ENCODE measurements around the gene MSANTD1. TPM values are rescaled to one million over a fixed set of nuclear protein-coding genes. Genes with fewer than 3 reads are reported as not detected.

Gene MSANTD1
- total and polyA plus RNA-seq, 9 donors = 0.15 to 1.4 (median 0.87) TPM

DNA sequence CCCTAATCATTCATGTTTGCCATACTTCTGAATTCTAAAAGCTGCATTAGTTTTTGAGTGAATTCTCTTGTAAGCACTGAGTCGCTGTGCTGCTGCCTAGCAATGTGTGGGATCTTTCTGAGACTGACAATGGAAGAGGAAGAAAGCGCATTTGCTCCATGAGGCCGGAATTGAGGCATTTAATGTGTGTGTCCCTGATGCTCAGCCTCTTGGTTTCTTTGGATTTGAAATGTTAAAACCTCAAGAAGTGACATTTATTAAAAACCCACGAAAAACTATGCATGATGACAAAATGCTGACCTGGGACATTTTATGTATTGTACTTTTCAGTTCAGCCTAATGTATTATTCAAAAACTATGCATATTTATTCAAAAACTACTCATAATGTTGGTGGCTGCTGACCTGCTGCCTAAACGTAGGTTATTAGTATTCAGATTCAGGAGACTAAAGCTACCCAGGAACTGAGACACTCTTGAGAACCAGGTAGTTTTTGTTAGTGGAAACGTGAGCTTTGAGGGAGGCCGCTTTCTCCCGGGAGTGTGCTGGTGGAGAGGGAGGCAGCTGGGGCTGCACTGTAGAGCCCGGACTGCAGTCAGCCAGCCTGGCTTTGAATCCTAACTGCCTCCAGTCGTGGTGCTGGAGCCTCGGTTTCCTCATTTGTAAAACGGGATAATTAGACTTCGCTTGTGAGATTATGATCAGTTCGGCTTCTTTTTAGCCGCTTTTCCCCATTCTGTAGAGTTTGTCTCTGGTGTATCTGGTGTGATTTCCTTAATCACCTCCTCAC is 55.2 kb downstream of the MSANTD1 start:
- WGBS, 3 donors = 67 to 72% (median 67%) methylated on average over 15 of the region's 15 CpGs
- H3K36me3 ChIP-seq = no peaks in the 10 kb centered on the region
- H3K9me3 ChIP-seq = no peaks in the 10 kb centered on the region
- H3K27ac ChIP-seq = no peak overlapping the region
- DNase-seq = peak in 1 of 5 donors; percentile 12
- H3K4me1 ChIP-seq (ENCODE audit: insufficient read depth) = peaks cover 23% of the 10 kb centered on the region
- no peak overlapping the region for H3K4me3 ChIP-seq
- no peaks in the 10 kb centered on the region for H3K27me3 ChIP-seq
- TF ChIP-seq CTCF (IDR thresholded peaks at IDR 0.05) (no peak), POLR2A (IDR thresholded peaks at IDR 0.05) (no peak), EP300 (IDR thresholded peaks at IDR 0.05) (no peak)
- intact Hi-C loops (cut with DNase I) = no loop called here

GRCh38 chr4:3304831-3305609 is 56.1 kb downstream of the MSANTD1 start:
- Histone ChIP-seq H3K36me3 (no peaks in the 10 kb centered on the region), H3K27me3 (no peaks in the 10 kb centered on the region), H3K4me3 (no peak overlapping the region), H3K4me1 (ENCODE audit: insufficient read depth) (peaks cover 20% of the 10 kb centered on the region), H3K9me3 (no peaks in the 10 kb centered on the region), H3K27ac (no peak overlapping the region)
- TF ChIP-seq CTCF (IDR thresholded peaks at IDR 0.05) (no peak), EP300 (IDR thresholded peaks at IDR 0.05) (no peak), POLR2A (IDR thresholded peaks at IDR 0.05) (no peak)
- DNase-seq = peak; percentile 66 to 82 (median 72)
- 36 to 39% (median 38%) methylated on average over 25 of the region's 25 CpGs for WGBS, 3 donors
- intact Hi-C loops (cut with DNase I) = no loop called here

DNA sequence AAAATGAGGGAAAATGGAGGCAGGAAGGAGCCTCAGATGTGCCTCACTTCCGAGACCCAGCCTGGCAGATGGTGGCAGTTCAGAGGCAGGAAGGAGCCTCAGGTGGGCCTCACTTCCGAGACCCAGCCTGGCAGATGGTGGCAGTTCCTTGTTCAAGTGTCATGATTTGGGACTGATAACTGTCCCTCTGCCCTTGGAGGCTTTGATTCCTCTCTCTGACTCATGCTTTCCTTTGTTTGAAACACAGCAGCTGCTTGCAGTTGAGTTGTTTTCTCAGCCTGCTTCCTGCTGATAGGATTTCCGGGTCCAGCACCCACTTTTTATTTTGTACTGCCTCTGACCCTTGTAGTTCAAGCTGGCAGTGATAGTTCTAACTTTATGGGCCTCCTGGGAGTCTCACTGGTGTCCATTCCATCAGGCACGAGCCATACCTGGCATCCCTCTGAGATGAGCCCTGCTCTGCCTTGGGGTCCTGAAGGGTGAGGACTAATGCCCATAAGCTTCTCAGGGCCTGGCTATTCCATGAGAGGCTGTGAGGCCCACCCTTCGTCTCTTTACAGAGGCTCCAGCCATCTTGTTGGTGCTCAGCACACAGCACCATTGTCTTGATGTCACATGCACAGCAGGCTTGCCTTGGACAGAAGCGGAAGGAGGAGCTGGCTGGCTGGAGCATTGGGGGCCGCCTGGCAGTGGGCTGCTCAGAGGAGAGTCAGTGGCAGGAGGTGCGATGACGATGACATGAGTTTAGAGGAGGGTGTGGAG is 56.8 kb downstream of the MSANTD1 start:
- no peak overlapping the region for H3K4me3 ChIP-seq
- 63 to 77% (median 69%) methylated on average over 9 of the region's 9 CpGs for WGBS, 3 donors
- DNase-seq = no peak
- intact Hi-C loops (cut with DNase I) = no loop called here
- TF ChIP-seq POLR2A (IDR thresholded peaks at IDR 0.05) (no peak), EP300 (IDR thresholded peaks at IDR 0.05) (no peak), CTCF (IDR thresholded peaks at IDR 0.05) (no peak)
- H3K36me3 ChIP-seq = no peaks in the 10 kb centered on the region
- no peaks in the 10 kb centered on the region for H3K27me3 ChIP-seq
- H3K4me1 ChIP-seq (ENCODE audit: insufficient read depth) = peaks cover 20% of the 10 kb centered on the region
- no peaks in the 10 kb centered on the region for H3K9me3 ChIP-seq
- H3K27ac ChIP-seq = no peak overlapping the region

Other genes starting within 250 kb of the MSANTD1 start
- gene HTT-AS, start 174.6 kb upstream of the MSANTD1 start, total RNA-seq = not detected
- not detected for gene HTT-AS, start 174.6 kb upstream of the MSANTD1 start, polyA plus RNA-seq
- gene HTT, start 174.5 kb upstream of the MSANTD1 start, total RNA-seq = 10 to 100 TPM; 28.3 to 63.2 (median 39.1) TPM
- gene HTT, start 174.5 kb upstream of the MSANTD1 start, polyA plus RNA-seq = 10 to 100 TPM; 13.3 to 35.2 TPM
- gene RGS12, start 43.9 kb downstream of the MSANTD1 start, total RNA-seq = 10 to 100 TPM; 15.3 to 50.7 (median 42.1) TPM
- gene RGS12, start 43.9 kb downstream of the MSANTD1 start, polyA plus RNA-seq = 10 to 100 TPM; 11.4 to 29.0 TPM
- gene HGFAC, start 192.8 kb downstream of the MSANTD1 start, total RNA-seq = 1 to 10 TPM in 1 of 7 donors, under 1 TPM in 5, not detected in 1; 0.15 to 2.1 (median 0.47) TPM
- gene HGFAC, start 192.8 kb downstream of the MSANTD1 start, polyA plus RNA-seq = 1 to 10 TPM in 1 of 2 donors, not detected in 1; 1.1 TPM
- gene DOK7, start 214.1 kb downstream of the MSANTD1 start, total RNA-seq = 10 to 100 TPM in 2 of 7 donors, 1 to 10 TPM in 2, under 1 TPM in 1, not detected in 2; 0.24 to 33.4 (median 2.5) TPM
- under 1 TPM in 1 of 2 donors, not detected in 1; 0.19 TPM for gene DOK7, start 214.1 kb downstream of the MSANTD1 start, polyA plus RNA-seq

Measured in ovary (tissue), 9 donors.